ENCODE measurements around the gene NCCRP1. TPM values are rescaled to one million over a fixed set of nuclear protein-coding genes. Genes with fewer than 3 reads are reported as not detected.

NCCRP1 gene
- total RNA-seq, 1 donor from 2014 or later = not detected

- Histone ChIP-seq H3K4me1 (ENCODE audit: control insufficient read depth in 3 of 3, insufficient read depth in 3 of 3, low read length in 3 of 3) (peaks cover 2 to 15% (median 13%) of the 10 kb centered on the region in 3 donors), H3K27me3 (ENCODE audit: control insufficient read depth in 3 of 3, insufficient read depth in 3 of 3, low read length in 3 of 3) (no peaks in the 10 kb centered on the region), H3K36me3 (ENCODE audit: control insufficient read depth in 3 of 3, insufficient read depth in 3 of 3, low read length in 3 of 3) (no peaks in the 10 kb centered on the region), H3K4me3 (ENCODE audit: low read length in 3 of 3) (no peak overlapping the region), H3K9ac (ENCODE audit: low read depth in 1 of 3, low read length in 3 of 3) (no peak overlapping the region), H3K27ac (ENCODE audit: low read depth, low read length) (no peak overlapping the region), H3K9me3 (ENCODE audit: control insufficient read depth in 3 of 3, low read length in 3 of 3) (no peaks in the 10 kb centered on the region)
These were observed 41.0 kb upstream of the NCCRP1 start for GRCh38 chr19:39155741-39156140.

GRCh38 chr19:39156326-39157230 lies 40.2 kb upstream of the NCCRP1 start:
- Histone ChIP-seq H3K4me1 (ENCODE audit: control insufficient read depth in 3 of 3, insufficient read depth in 3 of 3, low read length in 3 of 3) (peaks cover 4 to 20% (median 16%) of the 10 kb centered on the region in 3 donors), H3K4me3 (ENCODE audit: low read length in 3 of 3) (no peak overlapping the region), H3K27me3 (ENCODE audit: control insufficient read depth in 3 of 3, insufficient read depth in 3 of 3, low read length in 3 of 3) (no peaks in the 10 kb centered on the region), H3K9ac (ENCODE audit: low read depth in 1 of 3, low read length in 3 of 3) (no peak overlapping the region), H3K27ac (ENCODE audit: low read depth, low read length) (no peak overlapping the region), H3K36me3 (ENCODE audit: control insufficient read depth in 3 of 3, insufficient read depth in 3 of 3, low read length in 3 of 3) (no peaks in the 10 kb centered on the region), H3K9me3 (ENCODE audit: control insufficient read depth in 3 of 3, low read length in 3 of 3) (no peaks in the 10 kb centered on the region)

GRCh38 chr19:39157275-39157996 lies 39.3 kb upstream of the NCCRP1 start:
- Histone ChIP-seq H3K9ac (ENCODE audit: low read depth in 1 of 3, low read length in 3 of 3) (no peak overlapping the region), H3K4me1 (ENCODE audit: control insufficient read depth in 3 of 3, insufficient read depth in 3 of 3, low read length in 3 of 3) (peaks cover 4 to 20% (median 16%) of the 10 kb centered on the region in 3 donors), H3K36me3 (ENCODE audit: control insufficient read depth in 3 of 3, insufficient read depth in 3 of 3, low read length in 3 of 3) (no peaks in the 10 kb centered on the region), H3K4me3 (ENCODE audit: low read length in 3 of 3) (no peak overlapping the region), H3K27me3 (ENCODE audit: control insufficient read depth in 3 of 3, insufficient read depth in 3 of 3, low read length in 3 of 3) (no peaks in the 10 kb centered on the region), H3K9me3 (ENCODE audit: control insufficient read depth in 3 of 3, low read length in 3 of 3) (no peaks in the 10 kb centered on the region), H3K27ac (ENCODE audit: low read depth, low read length) (no peak overlapping the region)

GRCh38 chr19:39157997-39158389 lies 38.8 kb upstream of the NCCRP1 start:
- H3K36me3 ChIP-seq (ENCODE audit: control insufficient read depth in 3 of 3, insufficient read depth in 3 of 3, low read length in 3 of 3) = no peaks in the 10 kb centered on the region
- no peaks in the 10 kb centered on the region for H3K27me3 ChIP-seq (ENCODE audit: control insufficient read depth in 3 of 3, insufficient read depth in 3 of 3, low read length in 3 of 3)
- H3K4me3 ChIP-seq (ENCODE audit: low read length in 3 of 3) = no peak overlapping the region
- no peaks in the 10 kb centered on the region for H3K9me3 ChIP-seq (ENCODE audit: control insufficient read depth in 3 of 3, low read length in 3 of 3)
- H3K9ac ChIP-seq (ENCODE audit: low read depth in 1 of 3, low read length in 3 of 3) = no peak overlapping the region
- H3K4me1 ChIP-seq (ENCODE audit: control insufficient read depth in 3 of 3, insufficient read depth in 3 of 3, low read length in 3 of 3) = peaks cover 4 to 20% (median 16%) of the 10 kb centered on the region in 3 donors
- H3K27ac ChIP-seq (ENCODE audit: low read depth, low read length) = no peak overlapping the region

GRCh38 chr19:39158646-39159260 lies 38.0 kb upstream of the NCCRP1 start:
- H3K9me3 ChIP-seq (ENCODE audit: control insufficient read depth in 3 of 3, low read length in 3 of 3) = no peaks in the 10 kb centered on the region
- H3K36me3 ChIP-seq (ENCODE audit: control insufficient read depth in 3 of 3, insufficient read depth in 3 of 3, low read length in 3 of 3) = no peaks in the 10 kb centered on the region
- H3K27me3 ChIP-seq (ENCODE audit: control insufficient read depth in 3 of 3, insufficient read depth in 3 of 3, low read length in 3 of 3) = no peaks in the 10 kb centered on the region
- no peak overlapping the region for H3K9ac ChIP-seq (ENCODE audit: low read depth in 1 of 3, low read length in 3 of 3)
- H3K27ac ChIP-seq (ENCODE audit: low read depth, low read length) = no peak overlapping the region
- peaks cover 4 to 20% (median 16%) of the 10 kb centered on the region in 3 donors for H3K4me1 ChIP-seq (ENCODE audit: control insufficient read depth in 3 of 3, insufficient read depth in 3 of 3, low read length in 3 of 3)
- H3K4me3 ChIP-seq (ENCODE audit: low read length in 3 of 3) = no peak overlapping the region

GRCh38 chr19:39160523-39160861 lies 36.3 kb upstream of the NCCRP1 start:
- Histone ChIP-seq H3K9ac (ENCODE audit: low read depth in 1 of 3, low read length in 3 of 3) (no peak overlapping the region), H3K36me3 (ENCODE audit: control insufficient read depth in 3 of 3, insufficient read depth in 3 of 3, low read length in 3 of 3) (no peaks in the 10 kb centered on the region), H3K27ac (ENCODE audit: low read depth, low read length) (no peak overlapping the region), H3K4me1 (ENCODE audit: control insufficient read depth in 3 of 3, insufficient read depth in 3 of 3, low read length in 3 of 3) (peaks cover 4 to 20% (median 16%) of the 10 kb centered on the region in 3 donors), H3K4me3 (ENCODE audit: low read length in 3 of 3) (no peak overlapping the region), H3K9me3 (ENCODE audit: control insufficient read depth in 3 of 3, low read length in 3 of 3) (no peaks in the 10 kb centered on the region), H3K27me3 (ENCODE audit: control insufficient read depth in 3 of 3, insufficient read depth in 3 of 3, low read length in 3 of 3) (no peaks in the 10 kb centered on the region)

GRCh38 chr19:39160889-39161672 lies 35.7 kb upstream of the NCCRP1 start:
- Histone ChIP-seq H3K27me3 (ENCODE audit: control insufficient read depth in 3 of 3, insufficient read depth in 3 of 3, low read length in 3 of 3) (no peaks in the 10 kb centered on the region), H3K36me3 (ENCODE audit: control insufficient read depth in 3 of 3, insufficient read depth in 3 of 3, low read length in 3 of 3) (no peaks in the 10 kb centered on the region), H3K9me3 (ENCODE audit: control insufficient read depth in 3 of 3, low read length in 3 of 3) (no peaks in the 10 kb centered on the region), H3K27ac (ENCODE audit: low read depth, low read length) (no peak overlapping the region), H3K9ac (ENCODE audit: low read depth in 1 of 3, low read length in 3 of 3) (no peak overlapping the region), H3K4me1 (ENCODE audit: control insufficient read depth in 3 of 3, insufficient read depth in 3 of 3, low read length in 3 of 3) (peaks cover 4 to 20% (median 16%) of the 10 kb centered on the region in 3 donors), H3K4me3 (ENCODE audit: low read length in 3 of 3) (no peak overlapping the region)

- peaks cover 9 to 15% (median 11%) of the 10 kb centered on the region in 3 donors for H3K4me1 ChIP-seq (ENCODE audit: control insufficient read depth in 3 of 3, insufficient read depth in 3 of 3, low read length in 3 of 3)
- H3K27ac ChIP-seq (ENCODE audit: low read depth, low read length) = no peak overlapping the region
- no peaks in the 10 kb centered on the region for H3K36me3 ChIP-seq (ENCODE audit: control insufficient read depth in 3 of 3, insufficient read depth in 3 of 3, low read length in 3 of 3)
- H3K27me3 ChIP-seq (ENCODE audit: control insufficient read depth in 3 of 3, insufficient read depth in 3 of 3, low read length in 3 of 3) = no peaks in the 10 kb centered on the region
- H3K9me3 ChIP-seq (ENCODE audit: control insufficient read depth in 3 of 3, low read length in 3 of 3) = no peaks in the 10 kb centered on the region
- no peak overlapping the region for H3K4me3 ChIP-seq (ENCODE audit: low read length in 3 of 3)
- H3K9ac ChIP-seq (ENCODE audit: low read depth in 1 of 3, low read length in 3 of 3) = no peak overlapping the region
These were observed 34.2 kb upstream of the NCCRP1 start for GRCh38 chr19:39162441-39163043.

- Histone ChIP-seq H3K9me3 (ENCODE audit: control insufficient read depth in 3 of 3, low read length in 3 of 3) (no peaks in the 10 kb centered on the region), H3K27ac (ENCODE audit: low read depth, low read length) (no peak overlapping the region), H3K4me3 (ENCODE audit: low read length in 3 of 3) (no peak overlapping the region), H3K4me1 (ENCODE audit: control insufficient read depth in 3 of 3, insufficient read depth in 3 of 3, low read length in 3 of 3) (peaks cover 7 to 11% (median 10%) of the 10 kb centered on the region in 3 donors), H3K27me3 (ENCODE audit: control insufficient read depth in 3 of 3, insufficient read depth in 3 of 3, low read length in 3 of 3) (no peaks in the 10 kb centered on the region), H3K9ac (ENCODE audit: low read depth in 1 of 3, low read length in 3 of 3) (no peak overlapping the region), H3K36me3 (ENCODE audit: control insufficient read depth in 3 of 3, insufficient read depth in 3 of 3, low read length in 3 of 3) (no peaks in the 10 kb centered on the region)
These were observed 33.1 kb upstream of the NCCRP1 start for GRCh38 chr19:39163621-39164020.

Measured in skeletal muscle tissue (tissue), 4 donors.